K562 (cell line): ENCODE data around the gene FOSL1. TPM values are rescaled to one million over a fixed set of nuclear protein-coding genes. Genes with fewer than 3 reads are reported as not detected.

ENCODE experiments used
- CCNT2 ChIP-seq: IDR thresholded peaks from 2 replicates; pipeline ENCODE4 v1.6.1; 2011; ENCODE audit warnings: borderline replicate concordance, low read depth, mild to moderate bottlenecking, moderate library complexity, mixed read lengths, low read length; ENCODE audit not compliant: insufficient read length; ENCODE audit errors: extremely low read depth
- CGGBP1 ChIP-seq: fragments of 250-450 bp; sonication (Bioruptor Pico); IDR thresholded peaks from 2 replicates; pipeline ENCODE4 v1.9.0; 2021; ENCODE audit warnings: mild to moderate bottlenecking
- CXXC5 ChIP-seq: fragments of 250-450 bp; sonication (Bioruptor Pico); IDR thresholded peaks from 2 replicates; pipeline ENCODE4 v1.8.0; 2022; ENCODE audit warnings: inconsistent platforms, mild to moderate bottlenecking, moderate library complexity
- EHMT2 ChIP-seq: fragments of 450-650 bp; IDR thresholded peaks from 2 replicates; pipeline ENCODE4 v1.6.1; 2018; ENCODE audit warnings: antibody characterized with exemption
- FOXJ3 ChIP-seq: sonication (generic); formaldehyde crosslinking; IDR thresholded peaks from 2 replicates; pipeline ENCODE4 v1.4.0; 2020; ENCODE audit warnings: mild to moderate bottlenecking, missing genetic modification reagents
- FOXP4 ChIP-seq: sonication (generic); formaldehyde crosslinking; IDR thresholded peaks from 2 replicates; pipeline ENCODE4 v1.8.0; 2022; ENCODE audit warnings: mild to moderate bottlenecking, missing genetic modification reagents, borderline replicate concordance
- MCM7 ChIP-seq, 2 experiments: fragments of 450-650 bp; IDR thresholded peaks; 2 replicates each; pipeline ENCODE4 v1.6.1; 2016 to 2018
- NFE2 ChIP-seq: IDR thresholded peaks from 2 replicates; pipeline ENCODE4 v1.6.1; 2014; ENCODE audit warnings: antibody characterized with exemption, low read depth
- PTRF ChIP-seq: fragments of 450-650 bp; IDR thresholded peaks from 2 replicates; pipeline ENCODE4 v1.6.1; 2016; ENCODE audit warnings: mild to moderate bottlenecking, missing genetic modification characterization, missing compliant biosample characterization
- SFPQ ChIP-seq: fragments of 200-400 bp; formaldehyde crosslinking; IDR thresholded peaks from 2 replicates; pipeline ENCODE4 v1.6.1; 2017; ENCODE audit warnings: mild to moderate bottlenecking, low read depth, low read length, moderate library complexity
- ZNF121 ChIP-seq: sonication (generic); formaldehyde crosslinking; conservative IDR thresholded peaks from 2 replicates; pipeline ENCODE4 v1.8.0; 2022; ENCODE audit warnings: missing genetic modification reagents
- ZNF707 ChIP-seq: fragments of 250-450 bp; sonication (Bioruptor Pico); conservative IDR thresholded peaks from 2 replicates; pipeline ENCODE4 v1.8.0; 2022; ENCODE audit warnings: inconsistent platforms, mild to moderate bottlenecking, moderate library complexity
- polyA plus RNA-seq, 8 experiments: library from polyadenylated mRNA; depleted of rRNA in 4 of 8; stranded (reverse) in 5 of 8; unstranded in 3 of 8; fragments of >200 nt; fragmentation: Nextera tagmentation in 2 of 8; fragmentation: Illumina TruSeq in 1 of 8; extraction: Ambion mirVana in 2 of 8; extraction: Trizol in 1 of 8; gene quantifications; 2 replicates each; pipeline versions ENCODE4 v1.2.1 to v1.2.3, GENCODE V29; 2011 to 2014; ENCODE audit warnings: inconsistent platforms in 1 of 8, missing spikeins in 1 of 8
- total RNA-seq, 7 experiments: library from RNA; depleted of rRNA in 6 of 7; stranded (reverse); fragments of >200 nt in 6 of 7; fragmentation: Illumina TruSeq in 2 of 7; extraction: Trizol in 2 of 7; gene quantifications; 2 replicates each; pipeline versions ENCODE4 v1.2.1 to v1.2.3, GENCODE V29; 2011 to 2021; ENCODE audit warnings: low replicate concordance in 1 of 7
- TF ChIP-seq, protein P1 (sequence below), 2 experiments: fragments of 450-650 bp in 1 of 2; sonication (generic) in 1 of 2; formaldehyde crosslinking in 1 of 2; IDR thresholded peaks; 2 replicates each; pipeline versions ENCODE4 v1.7.1 to v1.9.0; 2016 to 2022; ENCODE audit warnings: inconsistent platforms in 1 of 2, mild to moderate bottlenecking in 1 of 2, missing genetic modification reagents in 1 of 2

The FOSL1 gene
- total and polyA plus RNA-seq, 9 of the 15 experiments (the other 6 are each of a cell fraction or from before 2014, with no cell fraction given), result 3.5 to 39.6 (median 10.0) TPM

DNA sequence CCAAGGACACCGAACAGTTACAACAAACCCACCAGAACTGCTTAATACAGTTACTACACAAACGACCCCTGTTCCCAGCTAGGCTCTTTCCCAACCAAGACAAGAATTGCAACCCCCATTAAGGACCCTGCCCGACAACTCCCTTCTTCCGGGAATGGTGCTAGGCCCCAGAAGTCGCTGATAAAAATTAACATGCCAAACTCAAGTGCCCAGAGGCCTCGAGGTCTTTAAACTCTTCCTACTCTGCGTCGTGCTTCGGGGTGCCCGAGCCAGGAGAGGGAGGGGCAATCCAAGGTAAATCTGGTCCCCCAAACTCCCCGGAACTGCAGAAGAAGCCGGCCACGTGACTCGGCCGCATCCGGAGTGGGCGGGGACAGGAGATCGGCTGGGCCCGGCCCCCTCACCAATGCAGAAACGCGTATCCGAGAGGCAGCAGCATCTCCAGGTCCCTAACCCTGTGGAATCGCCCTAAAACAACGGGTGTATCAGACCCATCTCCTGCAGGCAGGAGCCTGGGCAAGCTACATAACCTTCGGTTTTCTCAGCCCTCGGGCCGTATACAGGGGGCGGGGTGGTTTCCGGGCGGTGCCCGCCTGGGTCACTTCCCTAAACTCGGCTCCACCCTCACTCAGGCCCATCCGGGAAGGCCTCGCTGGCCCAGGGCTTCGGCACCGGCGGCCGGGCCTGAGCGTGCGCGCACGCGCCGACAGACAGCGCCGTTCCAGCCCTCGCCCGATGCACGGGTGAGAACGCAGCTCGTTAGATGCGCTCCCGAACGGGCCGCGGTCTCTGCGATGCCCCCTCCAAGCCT, 43.3 kb downstream of the FOSL1 start (continued):
- TF ChIP-seq FOXP4 (CRISPR knock-in tag) (peak; percentile 92; the same call in 1 of the 2 replicates), PTRF (tag) (no peak), CCNT2 (no peak), CGGBP1 (CRISPR knock-in tag) (no peak), ZNF707 (CRISPR knock-in tag) (no peak), NFE2 (no peak), SFPQ (no peak), CXXC5 (CRISPR knock-in tag) (no peak; the same call in 1 of the 2 replicates), FOXJ3 (CRISPR knock-in tag) (no peak), MCM7 (IDR thresholded peaks at IDR 0.05) (no peak), ZNF121 (no peak; the same call in 1 of the 2 replicates), EHMT2 (no peak)
- TF ChIP-seq, protein P1, sequence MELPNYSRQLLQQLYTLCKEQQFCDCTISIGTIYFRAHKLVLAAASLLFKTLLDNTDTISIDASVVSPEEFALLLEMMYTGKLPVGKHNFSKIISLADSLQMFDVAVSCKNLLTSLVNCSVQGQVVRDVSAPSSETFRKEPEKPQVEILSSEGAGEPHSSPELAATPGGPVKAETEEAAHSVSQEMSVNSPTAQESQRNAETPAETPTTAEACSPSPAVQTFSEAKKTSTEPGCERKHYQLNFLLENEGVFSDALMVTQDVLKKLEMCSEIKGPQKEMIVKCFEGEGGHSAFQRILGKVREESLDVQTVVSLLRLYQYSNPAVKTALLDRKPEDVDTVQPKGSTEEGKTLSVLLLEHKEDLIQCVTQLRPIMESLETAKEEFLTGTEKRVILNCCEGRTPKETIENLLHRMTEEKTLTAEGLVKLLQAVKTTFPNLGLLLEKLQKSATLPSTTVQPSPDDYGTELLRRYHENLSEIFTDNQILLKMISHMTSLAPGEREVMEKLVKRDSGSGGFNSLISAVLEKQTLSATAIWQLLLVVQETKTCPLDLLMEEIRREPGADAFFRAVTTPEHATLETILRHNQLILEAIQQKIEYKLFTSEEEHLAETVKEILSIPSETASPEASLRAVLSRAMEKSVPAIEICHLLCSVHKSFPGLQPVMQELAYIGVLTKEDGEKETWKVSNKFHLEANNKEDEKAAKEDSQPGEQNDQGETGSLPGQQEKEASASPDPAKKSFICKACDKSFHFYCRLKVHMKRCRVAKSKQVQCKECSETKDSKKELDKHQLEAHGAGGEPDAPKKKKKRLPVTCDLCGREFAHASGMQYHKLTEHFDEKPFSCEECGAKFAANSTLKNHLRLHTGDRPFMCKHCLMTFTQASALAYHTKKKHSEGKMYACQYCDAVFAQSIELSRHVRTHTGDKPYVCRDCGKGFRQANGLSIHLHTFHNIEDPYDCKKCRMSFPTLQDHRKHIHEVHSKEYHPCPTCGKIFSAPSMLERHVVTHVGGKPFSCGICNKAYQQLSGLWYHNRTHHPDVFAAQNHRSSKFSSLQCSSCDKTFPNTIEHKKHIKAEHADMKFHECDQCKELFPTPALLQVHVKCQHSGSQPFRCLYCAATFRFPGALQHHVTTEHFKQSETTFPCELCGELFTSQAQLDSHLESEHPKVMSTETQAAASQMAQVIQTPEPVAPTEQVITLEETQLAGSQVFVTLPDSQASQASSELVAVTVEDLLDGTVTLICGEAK (IDR thresholded peaks at IDR 0.05), result peak; percentile 83
- TF ChIP-seq, protein P1 (CRISPR knock-in tag; IDR thresholded peaks at IDR 0.05), result no peak
